Prostate gland (tissue), 2 donors: ENCODE measurements around the gene OLFM2. TPM values are rescaled to one million over a fixed set of nuclear protein-coding genes. Genes with fewer than 3 reads are reported as not detected.

Experiments
- DNase-seq: peaks from one replicate; pipeline ENCODE4 v3.0.0-alpha.2; 2019; ENCODE audit warnings: low spot score
- H3K27ac ChIP-seq, 2 donors: fragments of 200-600 bp; sonication (generic); 2 replicates each; pipeline ENCODE4 v1.5.1; 2017 to 2019
- H3K27me3 ChIP-seq: fragments of 200-600 bp; sonication (generic); replicated peaks from 2 replicates; pipeline ENCODE4 v1.5.1; 2019; ENCODE audit not compliant: insufficient read depth
- H3K36me3 ChIP-seq, 2 donors: fragments of 200-600 bp; sonication (generic); 1 replicate in 1 of 2; 2 replicates in 1 of 2; pipeline versions ENCODE4 v1.5.1 to v1.8.1; 2017 to 2019
- H3K4me1 ChIP-seq: fragments of 200-600 bp; sonication (generic); replicated peaks from 2 replicates; pipeline ENCODE4 v1.5.1; 2019
- H3K4me3 ChIP-seq, 2 donors: fragments of 200-600 bp; sonication (generic); 2 replicates each; pipeline ENCODE4 v1.5.1; 2017 to 2019
- H3K9me3 ChIP-seq: fragments of 200-600 bp; sonication (generic); 2 replicates; pipeline ENCODE4 v1.5.1; 2017
- CTCF ChIP-seq, 4 experiments: fragments of 200-600 bp in 2 of 4; fragments of 450-650 bp in 2 of 4; sonication (generic) in 2 of 4; IDR thresholded peaks; 1 replicate in 3 of 4; 2 replicates in 1 of 4; pipeline ENCODE4 v1.5.1; 2016 to 2019; ENCODE audit warnings: antibody characterized with exemption in 4 of 4, mild to moderate bottlenecking in 2 of 4, moderate library complexity in 2 of 4
- POLR2A ChIP-seq: fragments of 450-650 bp; IDR thresholded peaks from one replicate; pipeline ENCODE4 v1.6.1; 2016; ENCODE audit warnings: antibody characterized with exemption, mild to moderate bottlenecking
- POLR2AphosphoS5 ChIP-seq: sonication (generic); formaldehyde crosslinking; IDR thresholded peaks from one replicate; pipeline ENCODE4 v1.6.1; 2017; ENCODE audit warnings: antibody characterized with exemption
- WGBS: methylation state at CpG from one replicate; pipeline ENCODE4 v1.1.5; 2018; 5-methylcytosine and 5-hydroxymethylcytosine counted together
- intact Hi-C: fragments of 100-400 bp; cut with DNase I; formaldehyde crosslinking; loops from one replicate; pipeline ENCODE4 v1.14.2; 2022
- total RNA-seq, 2 donors: library from RNA; depleted of rRNA; stranded (reverse); fragments of >200 nt; gene quantifications; one replicate each; pipeline ENCODE4 v1.1.0, GENCODE V29; 2016

The OLFM2 gene
- total RNA-seq, 2 donors from 2014 or later = 10.6 to 19.5 TPM

GRCh38 chr19:9935506-9936325 is 599 bp downstream of the OLFM2 start:
- intact Hi-C loops = loop anchor here (10.0 kb wide), 1 partner anchor 319 kb away; the partner anchor contains the start of gene MRPL4
- no peak for TF ChIP-seq CTCF (IDR thresholded peaks at IDR 0.05)
- no peak for TF ChIP-seq POLR2A
- no peak for TF ChIP-seq POLR2AphosphoS5

DNA sequence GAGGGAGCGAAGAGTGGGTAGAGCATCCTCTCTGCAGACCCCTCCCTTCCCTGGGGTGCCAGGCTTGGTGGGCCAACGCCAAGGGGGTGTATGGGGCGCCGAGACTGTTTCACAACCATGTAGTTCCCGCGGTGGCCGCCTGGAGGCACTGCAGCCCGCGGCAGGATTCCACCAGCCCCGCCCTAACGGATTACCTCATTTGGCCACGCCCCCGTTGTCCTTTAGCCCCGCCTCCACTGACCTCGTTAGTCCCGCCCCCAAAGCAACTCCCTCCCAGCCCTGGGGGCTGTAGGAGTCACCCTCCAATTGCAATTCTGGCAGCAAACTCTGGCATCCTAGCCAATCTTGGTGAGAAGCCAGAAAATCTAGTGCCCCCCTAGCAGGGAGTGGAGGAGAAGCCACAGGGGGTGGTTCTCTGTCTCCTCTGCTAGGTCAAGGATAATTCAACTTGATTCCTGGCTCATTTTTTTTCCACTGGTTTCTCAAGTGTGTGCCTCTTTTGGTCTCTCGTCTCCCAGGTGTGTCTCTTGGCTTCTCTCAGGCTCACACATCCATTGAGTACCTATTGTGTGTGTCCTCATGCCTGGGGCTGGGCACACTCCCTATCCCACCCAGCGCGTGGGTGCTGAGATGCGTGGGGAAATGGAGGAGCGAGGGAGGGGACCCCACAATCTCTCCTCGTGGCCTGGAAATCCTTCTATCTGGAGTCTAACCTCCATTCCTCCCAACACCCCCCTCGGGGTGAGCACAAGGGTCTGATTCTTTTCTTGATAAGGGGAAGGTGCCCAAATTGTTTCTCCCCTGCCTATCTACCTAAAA is 2.0 kb downstream of the OLFM2 start:
- H3K27me3 ChIP-seq = no peaks in the 10 kb centered on the region
- intact Hi-C loops = loop anchor here (10.0 kb wide), 1 partner anchor 320 kb away; the partner anchor contains the start of gene MRPL4
- no peak for TF ChIP-seq POLR2A
- peak; percentile 65 to 90 (median 77) for TF ChIP-seq CTCF (IDR thresholded peaks at IDR 0.05)
- TF ChIP-seq POLR2AphosphoS5 = peak; percentile 30
- peak; percentile 52 for DNase-seq
- H3K27ac ChIP-seq = peak overlapping the region in 1 of 2 donors; percentile 20
- H3K4me3 ChIP-seq = no peak overlapping the region
- no peaks in the 10 kb centered on the region for H3K9me3 ChIP-seq
- 12% methylated on average over 23 of the region's 23 CpGs for WGBS
- no peaks in the 10 kb centered on the region for H3K4me1 ChIP-seq
- no peaks in the 10 kb centered on the region for H3K36me3 ChIP-seq

More at GRCh38 chr19:9935506-9936325, 599 bp downstream of the OLFM2 start:
- no peaks in the 10 kb centered on the region for H3K9me3 ChIP-seq
- DNase-seq = no peak
- WGBS = 1% methylated on average over 42 of the region's 44 CpGs
- H3K4me3 ChIP-seq = peak overlapping the region; percentile 39 to 52
- peak overlapping the region in 1 of 2 donors; percentile 42 for H3K27ac ChIP-seq
- no peaks in the 10 kb centered on the region for H3K36me3 ChIP-seq
- H3K4me1 ChIP-seq = no peaks in the 10 kb centered on the region
- no peaks in the 10 kb centered on the region for H3K27me3 ChIP-seq

DNA sequence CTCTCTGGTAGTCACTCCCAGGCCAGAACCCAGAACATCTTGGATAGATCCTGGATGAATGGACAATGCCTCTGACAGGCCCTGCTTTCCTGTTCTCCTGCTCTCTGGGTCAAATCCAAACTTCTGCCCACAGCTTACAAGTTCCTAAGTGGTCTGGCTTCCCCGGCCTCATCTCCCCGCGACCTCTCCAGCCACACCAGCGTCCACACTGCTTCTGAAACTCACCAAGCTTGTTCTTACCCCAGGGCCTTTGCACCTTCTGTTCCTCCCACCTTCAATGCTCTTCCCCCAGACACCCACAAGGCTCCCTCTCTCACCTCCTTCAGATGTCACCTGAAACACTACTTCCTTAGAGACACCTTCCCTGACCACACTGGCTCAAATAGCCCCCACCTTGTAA is 3.5 kb downstream of the OLFM2 start:
- no peaks in the 10 kb centered on the region for H3K9me3 ChIP-seq
- WGBS = 85% methylated on average over 4 of the region's 4 CpGs
- no peaks in the 10 kb centered on the region for H3K4me1 ChIP-seq
- intact Hi-C loops = loop anchor here (10.0 kb wide), 1 partner anchor 322 kb away; the partner anchor contains the start of gene MRPL4
- no peaks in the 10 kb centered on the region for H3K36me3 ChIP-seq
- TF ChIP-seq POLR2A = no peak
- TF ChIP-seq POLR2AphosphoS5 = no peak
- TF ChIP-seq CTCF (IDR thresholded peaks at IDR 0.05) = no peak
- H3K4me3 ChIP-seq = no peak overlapping the region
- no peaks in the 10 kb centered on the region for H3K27me3 ChIP-seq
- H3K27ac ChIP-seq = no peak overlapping the region
- DNase-seq = no peak

GRCh38 chr19:9931629-9932028 is 4.7 kb downstream of the OLFM2 start:
- H3K4me3 ChIP-seq = no peak overlapping the region
- H3K9me3 ChIP-seq = no peaks in the 10 kb centered on the region
- no peaks in the 10 kb centered on the region for H3K36me3 ChIP-seq
- H3K4me1 ChIP-seq = no peaks in the 10 kb centered on the region
- intact Hi-C loops = loop anchor here (2.0 to 10.0 kb wide), 2 partner anchors 97 to 323 kb away; partner anchors contain the start of gene MRPL4
- no peak for DNase-seq
- WGBS = 90% methylated on average over 1 of the region's 1 CpG
- no peak overlapping the region for H3K27ac ChIP-seq
- no peaks in the 10 kb centered on the region for H3K27me3 ChIP-seq
- TF ChIP-seq POLR2AphosphoS5 (no peak), POLR2A (no peak), CTCF (IDR thresholded peaks at IDR 0.05) (no peak)
